Kidney epithelial cell (primary cell): ENCODE measurements around the gene SLC22A1. TPM values are rescaled to one million over a fixed set of nuclear protein-coding genes. Genes with fewer than 3 reads are reported as not detected.

ENCODE experiments used
- DNase-seq: peaks from one replicate; pipeline ENCODE4 v3.0.0-alpha.2; 2010; ENCODE audit warnings: low read depth
- H3K27me3 ChIP-seq: 2 replicates; pipeline ENCODE4 v1.6.0; 2011; ENCODE audit warnings: low read length; ENCODE audit not compliant: control insufficient read depth, insufficient read depth
- H3K36me3 ChIP-seq: 2 replicates; pipeline ENCODE4 v1.5.1; 2011; ENCODE audit warnings: low read length; ENCODE audit not compliant: control insufficient read depth, insufficient read depth
- H3K4me3 ChIP-seq: 2 replicates; pipeline ENCODE4 v1.5.1; 2011; ENCODE audit warnings: low read depth, mild to moderate bottlenecking, control low read depth, low read length
- CTCF ChIP-seq: IDR thresholded peaks from 2 replicates; pipeline ENCODE4 v1.5.1; 2011; ENCODE audit warnings: mild to moderate bottlenecking, moderate library complexity, low read length, control low read depth, inconsistent platforms; ENCODE audit not compliant: insufficient read depth, poor library complexity, severe bottlenecking
- total RNA-seq: library from RNA; depleted of rRNA; stranded (reverse); fragments of >200 nt; gene quantifications from 2 replicates; pipeline ENCODE4 v1.2.3, GENCODE V29; 2015

The SLC22A1 gene
- total RNA-seq, 1 donor from 2014 or later = 1.3 TPM

- no peak for DNase-seq
- Histone ChIP-seq H3K4me3 (no peak overlapping the region), H3K36me3 (peaks cover 1% of the 10 kb centered on the region), H3K27me3 (no peaks in the 10 kb centered on the region)
- no peak for TF ChIP-seq CTCF
Observed at GRCh38 chr6:160102399-160102798, 19.2 kb upstream of the SLC22A1 start.

GRCh38 chr6:160102956-160103824 lies 18.4 kb upstream of the SLC22A1 start:
- no peak overlapping the region for H3K4me3 ChIP-seq
- no peaks in the 10 kb centered on the region for H3K27me3 ChIP-seq
- peaks cover 1% of the 10 kb centered on the region for H3K36me3 ChIP-seq
- TF ChIP-seq CTCF = peak; percentile 42
- no peak for DNase-seq

GRCh38 chr6:160103825-160104100 lies 17.9 kb upstream of the SLC22A1 start:
- DNase-seq = no peak
- Histone ChIP-seq H3K27me3 (no peaks in the 10 kb centered on the region), H3K4me3 (no peak overlapping the region), H3K36me3 (peaks cover 1% of the 10 kb centered on the region)
- no peak for TF ChIP-seq CTCF

GRCh38 chr6:160104821-160105517 lies 16.6 kb upstream of the SLC22A1 start:
- H3K27me3 ChIP-seq = no peaks in the 10 kb centered on the region
- no peak for TF ChIP-seq CTCF
- no peak for DNase-seq
- no peak overlapping the region for H3K4me3 ChIP-seq
- H3K36me3 ChIP-seq = peaks cover 1% of the 10 kb centered on the region

- no peak overlapping the region for H3K4me3 ChIP-seq
Observed at GRCh38 chr6:160106010-160106409, 15.6 kb upstream of the SLC22A1 start.

More at GRCh38 chr6:160106010-160106409, 15.6 kb upstream of the SLC22A1 start:
- Histone ChIP-seq H3K36me3 (peaks cover 1% of the 10 kb centered on the region), H3K27me3 (no peaks in the 10 kb centered on the region)
- no peak for DNase-seq
- no peak for TF ChIP-seq CTCF
